Breast epithelium (tissue), 4 donors: ENCODE data around the gene RFWD3. TPM values are rescaled to one million over a fixed set of nuclear protein-coding genes. Genes with fewer than 3 reads are reported as not detected.

Experiments
- DNase-seq, 2 donors: peaks; one replicate each; pipeline ENCODE4 v3.0.0-alpha.2; 2019; ENCODE audit warnings: low spot score in 2 of 2
- H3K27ac ChIP-seq, 2 donors: fragments of 200-600 bp; sonication (generic) in 1 of 2; one replicate each; pipeline ENCODE4 v1.5.1; 2016 to 2019; ENCODE audit warnings: mild to moderate bottlenecking in 1 of 2
- H3K27me3 ChIP-seq, 2 donors: fragments of 200-600 bp; sonication (generic) in 1 of 2; one replicate each; pipeline versions ENCODE4 v1.5.1 to v1.6.0; 2017 to 2019; ENCODE audit warnings: control low read depth in 1 of 2, mild to moderate bottlenecking in 1 of 2
- H3K36me3 ChIP-seq: fragments of 200-600 bp; one replicate; pipeline ENCODE4 v1.5.1; 2019
- H3K4me1 ChIP-seq, 2 donors: fragments of 200-600 bp; sonication (generic); one replicate each; pipeline ENCODE4 v1.5.1; 2016 to 2019; ENCODE audit warnings: control low read depth in 1 of 2
- H3K4me3 ChIP-seq, 3 donors: fragments of 200-600 bp; sonication (generic); 1 replicate in 2 of 3; 2 replicates in 1 of 3; pipeline ENCODE4 v1.5.1; 2016 to 2019; ENCODE audit warnings: mild to moderate bottlenecking in 3 of 3, moderate library complexity in 2 of 3
- H3K9me3 ChIP-seq, 2 donors: fragments of 200-600 bp; sonication (generic) in 1 of 2; one replicate each; pipeline ENCODE4 v1.5.1; 2016 to 2019; ENCODE audit warnings: control low read depth in 1 of 2
- CTCF ChIP-seq, 3 donors: fragments of 450-650 bp; IDR thresholded peaks; one replicate each; pipeline ENCODE4 v1.5.1; 2016 to 2017; ENCODE audit warnings: antibody characterized with exemption in 3 of 3, mild to moderate bottlenecking in 3 of 3, moderate library complexity in 3 of 3
- POLR2A ChIP-seq: fragments of 450-650 bp; IDR thresholded peaks from one replicate; pipeline ENCODE4 v1.6.1; 2016; ENCODE audit warnings: antibody characterized with exemption, mild to moderate bottlenecking, moderate library complexity
- POLR2AphosphoS5 ChIP-seq, 3 donors: sonication (generic); formaldehyde crosslinking; IDR thresholded peaks; one replicate each; pipeline ENCODE4 v1.6.1; 2017; ENCODE audit warnings: antibody characterized with exemption in 3 of 3
- intact Hi-C: fragments of 100-400 bp; cut with DNase I; formaldehyde crosslinking; loops from one replicate; pipeline ENCODE4 v1.15.1; 2023; ENCODE audit warnings: low total_unique reads
- total RNA-seq, 3 donors: library from RNA; depleted of rRNA; stranded (reverse); fragments of >200 nt; gene quantifications; one replicate each; pipeline ENCODE4 v1.1.0, GENCODE V29; 2016

Gene RFWD3
- total RNA-seq, 3 donors from 2014 or later, result 11.0 to 23.6 (median 18.7) TPM

- Histone ChIP-seq H3K9me3 (no peaks in the 10 kb centered on the region), H3K4me1 (no peaks in the 10 kb centered on the region), H3K27ac (peak overlapping the region in 1 of 2 donors; percentile 10), H3K4me3 (no peak overlapping the region), H3K27me3 (no peaks in the 10 kb centered on the region), H3K36me3 (no peaks in the 10 kb centered on the region)
- no peak for DNase-seq
- intact Hi-C loops, result no loop called here
- TF ChIP-seq POLR2A, result no peak
- TF ChIP-seq CTCF (IDR thresholded peaks at IDR 0.05), result no peak
- no peak for TF ChIP-seq POLR2AphosphoS5 (IDR thresholded peaks at IDR 0.05)
These were observed 49.4 kb downstream of the RFWD3 start for GRCh38 chr16:74617206-74617788.

DNA sequence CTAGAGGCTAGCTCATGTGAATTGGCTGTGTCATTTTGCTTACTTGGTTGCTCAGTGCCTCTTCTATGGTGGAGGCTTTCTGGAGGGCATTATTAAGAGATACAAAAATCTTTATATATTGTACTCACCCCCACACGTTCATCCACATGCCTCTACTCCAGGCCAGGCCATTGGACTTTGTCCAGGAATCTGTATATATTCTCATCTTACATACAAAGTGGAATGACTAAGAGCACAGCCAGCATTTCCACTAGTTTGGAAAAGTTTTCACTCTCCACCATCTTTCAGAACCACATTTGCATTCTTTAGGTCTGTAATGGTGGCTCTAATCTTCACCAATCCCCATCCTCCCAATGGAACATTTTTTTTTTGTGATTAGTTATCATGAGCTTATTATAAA is 55.0 kb downstream of the RFWD3 start:
- no peak overlapping the region for H3K4me3 ChIP-seq
- H3K27ac ChIP-seq, result no peak overlapping the region
- H3K36me3 ChIP-seq, result no peaks in the 10 kb centered on the region
- intact Hi-C loops, result no loop called here
- H3K9me3 ChIP-seq, result no peaks in the 10 kb centered on the region
- no peaks in the 10 kb centered on the region for H3K27me3 ChIP-seq
- TF ChIP-seq CTCF (IDR thresholded peaks at IDR 0.05), result no peak
- no peak for TF ChIP-seq POLR2AphosphoS5 (IDR thresholded peaks at IDR 0.05)
- TF ChIP-seq POLR2A, result no peak
- no peak for DNase-seq
- no peaks in the 10 kb centered on the region for H3K4me1 ChIP-seq

DNA sequence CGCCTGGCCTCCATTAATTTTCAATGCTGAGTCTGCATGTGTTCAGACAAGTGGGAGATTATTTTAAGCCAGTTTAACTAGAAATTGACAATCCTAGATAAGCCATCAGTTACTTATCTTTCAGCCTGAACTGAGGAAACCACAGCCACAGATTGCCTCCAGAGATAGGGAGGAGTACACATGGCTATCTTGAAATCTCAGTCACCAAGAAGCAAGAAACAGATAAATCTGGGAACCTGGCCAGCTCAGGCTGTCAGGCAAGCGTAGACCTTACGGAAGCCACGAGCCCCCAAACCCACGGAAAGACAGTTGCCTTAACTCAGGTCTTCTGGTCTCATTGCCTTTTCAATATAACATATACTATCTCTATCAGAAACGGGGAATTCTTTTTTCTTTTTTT is 57.7 kb downstream of the RFWD3 start:
- DNase-seq, result no peak
- intact Hi-C loops, result no loop called here
- no peak overlapping the region for H3K4me3 ChIP-seq
- H3K36me3 ChIP-seq, result no peaks in the 10 kb centered on the region
- peaks cover 0 to 15% of the 10 kb centered on the region in 2 donors for H3K4me1 ChIP-seq
- no peaks in the 10 kb centered on the region for H3K9me3 ChIP-seq
- H3K27ac ChIP-seq, result no peak overlapping the region
- no peaks in the 10 kb centered on the region for H3K27me3 ChIP-seq
- no peak for TF ChIP-seq POLR2AphosphoS5 (IDR thresholded peaks at IDR 0.05)
- no peak for TF ChIP-seq CTCF (IDR thresholded peaks at IDR 0.05)
- TF ChIP-seq POLR2A, result no peak

DNA sequence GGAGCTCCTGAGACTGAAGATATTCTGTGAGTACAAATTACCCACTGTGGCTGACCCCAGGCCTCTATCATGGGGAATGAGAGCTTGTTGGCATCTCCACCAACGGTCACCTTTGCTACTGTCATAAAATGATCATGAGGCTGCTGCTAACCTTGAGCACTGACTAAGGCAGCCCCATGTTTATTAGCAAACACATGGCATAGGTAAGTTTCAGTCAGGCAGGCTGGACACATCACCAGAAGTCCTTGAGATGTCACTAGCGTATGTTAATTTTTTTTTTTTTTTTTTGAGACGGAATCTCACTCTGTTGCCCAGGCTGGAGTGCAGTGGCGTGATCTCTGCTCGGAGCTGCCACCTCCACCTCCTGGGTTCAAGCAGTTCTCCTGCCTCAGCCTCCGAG is 58.3 kb downstream of the RFWD3 start:
- no peak for DNase-seq
- no peak overlapping the region for H3K27ac ChIP-seq
- no peaks in the 10 kb centered on the region for H3K36me3 ChIP-seq
- intact Hi-C loops, result no loop called here
- peaks cover 0 to 15% of the 10 kb centered on the region in 2 donors for H3K4me1 ChIP-seq
- H3K27me3 ChIP-seq, result no peaks in the 10 kb centered on the region
- no peak overlapping the region for H3K4me3 ChIP-seq
- no peak for TF ChIP-seq CTCF (IDR thresholded peaks at IDR 0.05)
- TF ChIP-seq POLR2A, result no peak
- no peak for TF ChIP-seq POLR2AphosphoS5 (IDR thresholded peaks at IDR 0.05)
- no peaks in the 10 kb centered on the region for H3K9me3 ChIP-seq

DNA sequence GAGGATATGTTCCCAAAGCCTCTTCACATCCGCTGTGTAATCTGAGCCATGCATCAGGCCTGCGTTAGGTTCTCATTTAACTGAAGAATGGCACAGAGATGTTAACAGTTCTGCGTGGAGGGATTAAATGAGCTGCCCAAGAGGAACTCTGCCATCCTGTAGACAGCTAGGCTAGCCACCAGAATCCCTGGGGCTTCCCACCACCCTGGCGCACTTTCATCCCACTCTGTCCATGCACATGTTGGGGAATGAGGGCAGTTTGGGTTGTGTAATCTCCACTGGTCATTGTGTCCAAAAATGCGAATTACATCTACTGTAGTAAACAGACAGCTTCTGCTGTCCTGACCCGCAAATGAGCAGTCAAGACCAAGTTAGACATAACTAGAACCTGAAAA is 58.7 kb downstream of the RFWD3 start:
- H3K9me3 ChIP-seq, result no peaks in the 10 kb centered on the region
- H3K4me3 ChIP-seq, result no peak overlapping the region
- H3K27me3 ChIP-seq, result no peaks in the 10 kb centered on the region
- no peak for TF ChIP-seq CTCF (IDR thresholded peaks at IDR 0.05)
- TF ChIP-seq POLR2AphosphoS5 (IDR thresholded peaks at IDR 0.05), result no peak
- TF ChIP-seq POLR2A, result no peak
- intact Hi-C loops, result no loop called here
- peaks cover 0 to 15% of the 10 kb centered on the region in 2 donors for H3K4me1 ChIP-seq
- DNase-seq, result no peak
- H3K27ac ChIP-seq, result no peak overlapping the region
- H3K36me3 ChIP-seq, result no peaks in the 10 kb centered on the region
